Suprapubic skin (tissue), 4 donors: ENCODE data around the gene SIVA1. TPM values are rescaled to one million over a fixed set of nuclear protein-coding genes. Genes with fewer than 3 reads are reported as not detected.

ENCODE experiments used
- DNase-seq, 2 donors: peaks; one replicate each; pipeline ENCODE4 v3.0.0-alpha.2; 2019; ENCODE audit warnings: low spot score in 2 of 2
- H3K27ac ChIP-seq: fragments of 200-600 bp; sonication (generic); one replicate; pipeline ENCODE4 v1.5.1; 2019
- H3K27me3 ChIP-seq: fragments of 200-600 bp; sonication (generic); one replicate; pipeline ENCODE4 v1.5.1; 2019
- H3K36me3 ChIP-seq: fragments of 200-600 bp; sonication (generic); one replicate; pipeline ENCODE4 v1.5.1; 2019
- H3K4me1 ChIP-seq: fragments of 200-600 bp; sonication (generic); one replicate; pipeline ENCODE4 v1.5.1; 2019
- H3K4me3 ChIP-seq: fragments of 200-600 bp; sonication (generic); one replicate; pipeline ENCODE4 v1.5.1; 2019; ENCODE audit warnings: mild to moderate bottlenecking
- H3K9me3 ChIP-seq: fragments of 200-600 bp; sonication (generic); one replicate; pipeline ENCODE4 v1.5.1; 2019
- EP300 ChIP-seq: sonication (generic); formaldehyde crosslinking; IDR thresholded peaks from one replicate; pipeline ENCODE4 v1.6.1; 2017; ENCODE audit warnings: antibody characterized with exemption
- POLR2A ChIP-seq, 2 donors: fragments of 450-650 bp; IDR thresholded peaks; one replicate each; pipeline ENCODE4 v1.6.1; 2017; ENCODE audit warnings: antibody characterized with exemption in 2 of 2, mild to moderate bottlenecking in 2 of 2, moderate library complexity in 2 of 2
- POLR2AphosphoS5 ChIP-seq, 3 donors: sonication (generic); formaldehyde crosslinking; IDR thresholded peaks; one replicate each; pipeline ENCODE4 v1.6.1; 2017; ENCODE audit warnings: antibody characterized with exemption in 3 of 3
- WGBS: methylation state at CpG from one replicate; pipeline ENCODE4 v1.1.5; 2018; 5-methylcytosine and 5-hydroxymethylcytosine counted together
- total RNA-seq, 4 donors: library from RNA; depleted of rRNA; stranded (reverse); fragments of >200 nt; gene quantifications; one replicate each; pipeline ENCODE4 v1.1.0, GENCODE V29; 2016
- TF ChIP-seq, protein P1 (sequence below), 2 donors: fragments of 200-600 bp in 1 of 2; fragments of 450-650 bp in 1 of 2; sonication (generic) in 1 of 2; IDR thresholded peaks; one replicate each; pipeline ENCODE4 v1.5.1; 2016 to 2019; ENCODE audit warnings: antibody characterized with exemption in 2 of 2, mild to moderate bottlenecking in 1 of 2, moderate library complexity in 1 of 2

Gene SIVA1
- total RNA-seq, 4 donors from 2014 or later = 94.0 to 159 (median 142) TPM

DNA sequence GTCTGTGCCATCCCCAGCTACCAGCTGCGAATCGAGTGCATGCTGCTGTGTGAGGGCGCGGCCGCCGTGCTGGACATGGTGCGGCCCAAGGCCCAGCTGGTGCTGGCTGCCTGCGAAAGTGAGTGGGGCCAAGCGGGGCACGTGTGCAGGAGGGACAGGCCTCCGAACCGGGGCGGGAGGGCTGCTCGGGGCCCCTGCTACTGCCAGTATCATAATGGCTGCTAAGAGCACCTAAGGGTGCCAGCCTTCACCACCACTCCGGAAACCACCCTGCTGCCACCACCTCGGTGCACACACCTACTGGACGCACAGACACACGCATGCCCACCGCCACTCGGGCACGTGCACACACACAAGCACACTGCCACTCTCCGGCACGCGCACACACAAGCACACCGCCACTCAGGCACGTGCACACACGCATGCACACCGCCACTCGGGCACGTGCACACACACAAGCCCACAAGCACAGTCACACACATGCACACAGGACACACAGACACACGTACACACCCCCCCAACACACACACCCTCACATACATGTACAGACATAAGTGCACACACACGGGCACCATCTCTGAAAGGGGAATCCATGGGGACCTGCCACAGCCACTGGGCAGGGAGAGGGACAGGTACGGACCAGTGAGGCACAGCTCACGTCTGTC lies 42.7 kb upstream of the SIVA1 start:
- no peak for TF ChIP-seq POLR2AphosphoS5 (IDR thresholded peaks at IDR 0.05)
- no peak for TF ChIP-seq EP300
- TF ChIP-seq, protein P1, sequence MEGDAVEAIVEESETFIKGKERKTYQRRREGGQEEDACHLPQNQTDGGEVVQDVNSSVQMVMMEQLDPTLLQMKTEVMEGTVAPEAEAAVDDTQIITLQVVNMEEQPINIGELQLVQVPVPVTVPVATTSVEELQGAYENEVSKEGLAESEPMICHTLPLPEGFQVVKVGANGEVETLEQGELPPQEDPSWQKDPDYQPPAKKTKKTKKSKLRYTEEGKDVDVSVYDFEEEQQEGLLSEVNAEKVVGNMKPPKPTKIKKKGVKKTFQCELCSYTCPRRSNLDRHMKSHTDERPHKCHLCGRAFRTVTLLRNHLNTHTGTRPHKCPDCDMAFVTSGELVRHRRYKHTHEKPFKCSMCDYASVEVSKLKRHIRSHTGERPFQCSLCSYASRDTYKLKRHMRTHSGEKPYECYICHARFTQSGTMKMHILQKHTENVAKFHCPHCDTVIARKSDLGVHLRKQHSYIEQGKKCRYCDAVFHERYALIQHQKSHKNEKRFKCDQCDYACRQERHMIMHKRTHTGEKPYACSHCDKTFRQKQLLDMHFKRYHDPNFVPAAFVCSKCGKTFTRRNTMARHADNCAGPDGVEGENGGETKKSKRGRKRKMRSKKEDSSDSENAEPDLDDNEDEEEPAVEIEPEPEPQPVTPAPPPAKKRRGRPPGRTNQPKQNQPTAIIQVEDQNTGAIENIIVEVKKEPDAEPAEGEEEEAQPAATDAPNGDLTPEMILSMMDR (IDR thresholded peaks at IDR 0.05) = no peak
- TF ChIP-seq POLR2A (IDR thresholded peaks at IDR 0.05) = no peak
- Histone ChIP-seq H3K4me1 (peaks cover 8% of the 10 kb centered on the region), H3K4me3 (no peak overlapping the region), H3K36me3 (peaks cover 76% of the 10 kb centered on the region), H3K9me3 (no peaks in the 10 kb centered on the region), H3K27me3 (no peaks in the 10 kb centered on the region), H3K27ac (no peak overlapping the region)
- 85% methylated on average over 14 of the region's 34 CpGs for WGBS
- DNase-seq = no peak

DNA sequence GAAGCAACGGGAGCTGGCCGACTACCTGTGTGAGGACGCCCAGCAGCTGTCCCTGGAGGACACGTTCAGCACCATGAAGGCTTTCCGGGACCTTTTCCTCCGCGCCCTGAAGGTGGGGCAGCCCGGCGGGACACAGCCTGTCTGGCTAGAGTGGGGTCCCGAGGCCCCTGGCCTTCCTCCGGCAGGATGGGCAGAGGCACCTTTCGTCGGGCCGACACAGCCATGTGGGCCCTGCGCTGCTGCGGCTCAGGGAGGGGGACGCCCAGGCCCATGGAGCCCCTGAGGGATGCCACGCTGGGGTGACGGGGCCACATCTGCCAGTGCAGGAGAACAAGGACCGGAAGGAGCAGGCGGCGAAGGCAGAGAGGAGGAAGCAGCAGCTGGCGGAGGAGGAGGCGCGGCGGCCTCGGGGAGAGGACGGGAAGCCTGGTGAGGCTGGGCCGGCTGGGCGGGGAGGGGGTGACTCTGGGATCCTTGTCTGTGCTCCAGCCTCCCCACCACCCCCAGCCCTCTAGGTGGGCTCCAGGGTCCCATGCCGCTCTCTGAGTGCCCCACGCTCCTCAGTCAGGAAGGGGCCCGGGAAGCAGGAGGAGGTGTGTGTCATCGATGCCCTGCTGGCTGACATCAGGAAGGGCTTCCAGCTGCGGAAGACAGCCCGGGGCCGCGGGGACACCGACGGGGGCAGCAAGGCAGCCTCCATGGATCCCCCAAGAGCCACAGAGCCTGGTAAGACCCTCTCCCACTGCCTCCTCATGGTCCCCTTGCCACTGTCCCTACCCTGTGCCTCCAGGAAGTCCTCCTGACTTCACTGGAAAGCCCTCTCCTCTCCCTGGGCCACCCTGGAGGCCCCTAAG lies 39.8 kb upstream of the SIVA1 start:
- H3K4me3 ChIP-seq = no peak overlapping the region
- no peaks in the 10 kb centered on the region for H3K9me3 ChIP-seq
- peaks cover 73% of the 10 kb centered on the region for H3K36me3 ChIP-seq
- peaks cover 9% of the 10 kb centered on the region for H3K4me1 ChIP-seq
- WGBS = 89% methylated on average over 20 of the region's 40 CpGs
- no peak for DNase-seq
- no peak overlapping the region for H3K27ac ChIP-seq
- TF ChIP-seq POLR2AphosphoS5 (IDR thresholded peaks at IDR 0.05) = no peak
- no peak for TF ChIP-seq POLR2A (IDR thresholded peaks at IDR 0.05)
- TF ChIP-seq EP300 = no peak
- TF ChIP-seq, protein P1 (IDR thresholded peaks at IDR 0.05) = no peak
- no peaks in the 10 kb centered on the region for H3K27me3 ChIP-seq

DNA sequence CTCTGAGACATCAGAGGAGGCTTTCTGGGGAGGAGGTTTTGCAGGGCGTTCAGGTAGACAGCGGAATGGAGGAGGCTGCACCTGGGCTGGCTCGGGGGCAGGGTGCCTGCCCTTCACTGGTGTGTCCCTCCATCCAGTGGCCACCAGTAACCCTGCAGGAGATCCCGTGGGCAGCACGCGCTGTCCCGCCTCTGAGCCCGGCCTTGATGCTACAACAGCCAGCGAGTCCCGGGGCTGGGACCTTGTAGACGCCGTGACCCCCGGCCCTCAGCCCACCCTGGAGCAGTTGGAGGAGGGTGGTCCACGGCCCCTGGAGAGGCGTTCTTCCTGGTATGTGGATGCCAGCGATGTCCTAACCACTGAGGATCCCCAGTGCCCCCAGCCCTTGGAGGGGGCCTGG lies 38.9 kb upstream of the SIVA1 start:
- Histone ChIP-seq H3K27me3 (no peaks in the 10 kb centered on the region), H3K4me1 (peaks cover 4% of the 10 kb centered on the region), H3K36me3 (peaks cover 82% of the 10 kb centered on the region), H3K27ac (no peak overlapping the region), H3K4me3 (no peak overlapping the region), H3K9me3 (no peaks in the 10 kb centered on the region)
- TF ChIP-seq, protein P1 (IDR thresholded peaks at IDR 0.05) = no peak
- TF ChIP-seq POLR2A (IDR thresholded peaks at IDR 0.05) (no peak), POLR2AphosphoS5 (IDR thresholded peaks at IDR 0.05) (no peak), EP300 (no peak)
- 100% methylated on average over 1 of the region's 16 CpGs for WGBS
- DNase-seq = no peak

DNA sequence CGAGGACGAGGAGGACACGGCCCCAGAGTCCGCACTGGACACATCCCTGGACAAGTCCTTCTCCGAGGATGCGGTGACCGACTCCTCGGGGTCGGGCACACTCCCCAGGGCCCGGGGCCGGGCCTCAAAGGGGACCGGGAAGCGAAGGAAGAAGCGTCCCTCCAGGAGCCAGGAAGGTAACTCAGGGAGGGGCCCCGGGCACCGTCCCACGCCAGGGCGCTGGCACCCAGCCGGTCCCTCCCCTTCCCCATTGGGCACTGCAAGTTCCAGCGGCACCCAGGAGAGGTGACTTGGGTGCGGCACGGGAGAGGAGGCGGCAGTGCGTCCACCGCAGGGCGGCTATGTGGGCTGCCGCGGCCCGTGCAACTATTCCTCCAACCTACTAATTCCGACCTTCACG lies 38.3 kb upstream of the SIVA1 start:
- TF ChIP-seq EP300 (no peak), POLR2AphosphoS5 (IDR thresholded peaks at IDR 0.05) (no peak)
- TF ChIP-seq, protein P1 (IDR thresholded peaks at IDR 0.05) = no peak
- 78% methylated on average over 14 of the region's 31 CpGs for WGBS
- no peak overlapping the region for H3K27ac ChIP-seq

DNA sequence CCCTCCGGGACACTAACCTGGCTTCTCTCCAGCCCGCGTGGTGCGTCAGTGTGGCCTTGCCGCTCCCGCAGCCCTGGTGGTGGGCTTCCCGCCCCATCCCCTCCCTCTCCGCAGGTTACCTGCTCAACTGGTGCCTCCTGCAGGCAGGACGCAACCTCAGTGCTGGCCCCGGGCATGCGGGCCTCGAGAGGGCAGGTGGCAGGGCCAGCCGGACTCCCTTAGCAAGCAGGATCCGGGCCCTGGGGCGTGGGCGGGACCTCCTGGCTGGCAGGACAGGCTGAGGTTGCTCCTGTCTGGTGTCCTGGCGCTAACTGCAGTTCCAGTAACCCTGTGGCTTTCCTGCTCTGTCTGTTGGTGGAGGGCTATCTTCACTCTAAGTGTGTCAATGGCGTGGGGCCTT lies 37.5 kb upstream of the SIVA1 start:
- TF ChIP-seq POLR2A (IDR thresholded peaks at IDR 0.05) (no peak), EP300 (no peak), POLR2AphosphoS5 (IDR thresholded peaks at IDR 0.05) (no peak)
- TF ChIP-seq, protein P1 (IDR thresholded peaks at IDR 0.05) = no peak
- Histone ChIP-seq H3K36me3 (peaks cover 82% of the 10 kb centered on the region), H3K27me3 (no peaks in the 10 kb centered on the region), H3K4me1 (peaks cover 4% of the 10 kb centered on the region), H3K9me3 (no peaks in the 10 kb centered on the region), H3K4me3 (no peak overlapping the region), H3K27ac (no peak overlapping the region)
- no peak for DNase-seq
- WGBS = 69% methylated on average over 13 of the region's 18 CpGs

More for the DNA sequence above, 38.3 kb upstream of the SIVA1 start:
- Histone ChIP-seq H3K9me3 (no peaks in the 10 kb centered on the region), H3K4me1 (peaks cover 4% of the 10 kb centered on the region), H3K27me3 (no peaks in the 10 kb centered on the region), H3K36me3 (peaks cover 84% of the 10 kb centered on the region), H3K4me3 (no peak overlapping the region)
- no peak for DNase-seq
